Stimulated activated CD8-positive, alpha-beta memory T cell treated with anti-CD3 and anti-CD28 coated beads, Interleukin-15, amount 100 ng/mL, for 1 hour (primary cell): Measurements from ENCODE around the gene TOR1A.

Source experiments
- DNase-seq: peaks from one replicate; pipeline ENCODE4 v3.0.0-alpha.2; 2020; ENCODE audit warnings: low read depth

TOR1A gene

GRCh38 chr9:129851821-129852220 is 27.9 kb upstream of the TOR1A start:
- DNase-seq: no peak

- DNase-seq: no peak
Measured at GRCh38 chr9:129850821-129851550, 27.1 kb upstream of the TOR1A start.

- no peak for DNase-seq
Measured at GRCh38 chr9:129849901-129850300, 26.0 kb upstream of the TOR1A start.

GRCh38 chr9:129848712-129849441 is 24.9 kb upstream of the TOR1A start:
- no peak for DNase-seq

- DNase-seq: no peak
Measured at GRCh38 chr9:129845373-129845772, 21.4 kb upstream of the TOR1A start.

- no peak for DNase-seq
Measured at GRCh38 chr9:129841071-129841470, 17.1 kb upstream of the TOR1A start.

GRCh38 chr9:129840034-129840433 is 16.1 kb upstream of the TOR1A start:
- DNase-seq: no peak

GRCh38 chr9:129839324-129840023 is 15.5 kb upstream of the TOR1A start:
- DNase-seq: no peak

GRCh38 chr9:129838707-129839259 is 14.8 kb upstream of the TOR1A start:
- no peak for DNase-seq

- no peak for DNase-seq
Measured at GRCh38 chr9:129836311-129837007, 12.5 kb upstream of the TOR1A start.

- DNase-seq: no peak
Measured at GRCh38 chr9:129835860-129836223, 11.9 kb upstream of the TOR1A start.

- peak; percentile 88 for DNase-seq
Measured at GRCh38 chr9:129835128-129835859, 11.4 kb upstream of the TOR1A start, which contains the start of the genes C9orf78 and USP20. Gene C9orf78, minus strand, starts transcription at chr9:129835275. Its CDS starts 54 bp downstream, at chr9:129835221. Gene USP20, plus strand, starts transcription at chr9:129835458. Its CDS starts 17,098 bp downstream, at chr9:129852556.

- no peak for DNase-seq
Measured at GRCh38 chr9:129834489-129835127, 10.7 kb upstream of the TOR1A start.

- no peak for DNase-seq
Measured at GRCh38 chr9:129832982-129833381, 9.0 kb upstream of the TOR1A start.

GRCh38 chr9:129828969-129829368 is 5.0 kb upstream of the TOR1A start:
- DNase-seq: no peak

- no peak for DNase-seq
Measured at GRCh38 chr9:129828051-129828450, 4.1 kb upstream of the TOR1A start.

- DNase-seq: no peak
Measured at GRCh38 chr9:129826759-129827158, 2.8 kb upstream of the TOR1A start.

- DNase-seq: no peak
Measured at GRCh38 chr9:129826344-129826743, 2.4 kb upstream of the TOR1A start.

GRCh38 chr9:129823542-129823934 is 398 bp downstream of the TOR1A start:
- DNase-seq: no peak

GRCh38 chr9:129822898-129823541 is 916 bp downstream of the TOR1A start:
- DNase-seq: no peak
